ENCODE data around the gene ATP6V0E1. TPM values are rescaled to one million over a fixed set of nuclear protein-coding genes. Genes with fewer than 3 reads are reported as not detected.
A peak's percentile ranks its signal among the peaks of the same experiment; 100 is the strongest.

ATP6V0E1 gene
- total and polyA plus RNA-seq, 3 experiments from 2014 or later = 171 to 468 (median 179) TPM

DNA sequence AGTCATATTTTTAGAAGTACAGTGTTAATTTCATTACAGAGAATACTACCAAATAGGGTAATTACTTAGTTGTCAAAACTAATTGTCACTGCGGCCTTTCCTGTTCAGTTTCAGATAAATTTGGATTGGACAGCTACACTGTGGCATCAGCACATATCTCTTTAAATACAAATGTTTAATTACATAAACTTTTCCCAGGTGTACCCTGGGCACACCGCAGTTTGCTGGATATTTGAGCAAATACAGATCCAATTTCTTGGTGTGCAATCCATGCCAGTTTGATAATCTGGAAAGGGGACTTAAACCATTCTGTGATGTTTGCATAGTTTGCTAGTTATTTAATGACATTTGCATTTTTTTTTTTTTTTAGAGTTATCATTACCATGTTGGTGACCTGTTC lies 10.8 kb downstream of the ATP6V0E1 start:
- Mint-ChIP-seq H3K36me3 (peaks cover 0 to 65% (median 16%) of the 10 kb centered on the region in 3 donors), H3K27ac (peak overlapping the region in 3 of 8 donors; percentile 38 to 77 (median 50)), H3K9me3 (no peaks in the 10 kb centered on the region), H3K27me3 (no peaks in the 10 kb centered on the region), H3K4me3 (no peak overlapping the region), H3K4me1 (peaks cover 28 to 65% (median 38%) of the 10 kb centered on the region in 3 donors)
- ChIA-PET POLR2A (no interaction called here), CTCF (interaction anchor here (1.2 to 2.2 kb wide), 3 partner anchors 8 to 12 kb away, joined by 3 to 8 read pairs (median 8); partner anchors contain the start of gene ATP6V0E1)
- no peaks in the 10 kb centered on the region for H3K9me3 ChIP-seq (ENCODE audit: low read length)
- no peak overlapping the region for H3K4me3 ChIP-seq (ENCODE audit: low read length)
- H3K4me1 ChIP-seq (ENCODE audit: insufficient read depth, low read length) = peaks cover 6% of the 10 kb centered on the region
- no peak for DNase-seq
- no peaks in the 10 kb centered on the region for H3K27me3 ChIP-seq (ENCODE audit: insufficient read depth, low read length, poor library complexity, severe bottlenecking)
- peaks cover 16% of the 10 kb centered on the region for H3K36me3 ChIP-seq (ENCODE audit: insufficient read depth, low read length)
- H3K27ac ChIP-seq (ENCODE audit: low read depth, low read length) = no peak overlapping the region

- Mint-ChIP-seq H3K27me3 (no peaks in the 10 kb centered on the region), H3K27ac (peak overlapping the region in 3 of 8 donors; percentile 42 to 55 (median 43)), H3K36me3 (peaks cover 0 to 54% (median 6%) of the 10 kb centered on the region in 3 donors), H3K9me3 (no peaks in the 10 kb centered on the region), H3K4me3 (peak overlapping the region in 1 of 7 donors; percentile 5), H3K4me1 (peaks cover 53 to 76% (median 59%) of the 10 kb centered on the region in 3 donors)
- no peak for DNase-seq
- peaks cover 12% of the 10 kb centered on the region for H3K36me3 ChIP-seq (ENCODE audit: insufficient read depth, low read length)
- no peak overlapping the region for H3K27ac ChIP-seq (ENCODE audit: low read depth, low read length)
- ChIA-PET CTCF (no interaction called here), POLR2A (interaction anchor here (1.6 kb wide), 1 partner anchor 58 kb away, joined by 4 read pairs; no protein-coding TSS in a partner anchor)
- H3K27me3 ChIP-seq (ENCODE audit: insufficient read depth, low read length, poor library complexity, severe bottlenecking) = no peaks in the 10 kb centered on the region
- H3K9me3 ChIP-seq (ENCODE audit: low read length) = no peaks in the 10 kb centered on the region
- H3K4me1 ChIP-seq (ENCODE audit: insufficient read depth, low read length) = peaks cover 35% of the 10 kb centered on the region
- no peak overlapping the region for H3K4me3 ChIP-seq (ENCODE audit: low read length)
Measured at GRCh38 chr5:172999372-172999973, 15.9 kb downstream of the ATP6V0E1 start.

DNA sequence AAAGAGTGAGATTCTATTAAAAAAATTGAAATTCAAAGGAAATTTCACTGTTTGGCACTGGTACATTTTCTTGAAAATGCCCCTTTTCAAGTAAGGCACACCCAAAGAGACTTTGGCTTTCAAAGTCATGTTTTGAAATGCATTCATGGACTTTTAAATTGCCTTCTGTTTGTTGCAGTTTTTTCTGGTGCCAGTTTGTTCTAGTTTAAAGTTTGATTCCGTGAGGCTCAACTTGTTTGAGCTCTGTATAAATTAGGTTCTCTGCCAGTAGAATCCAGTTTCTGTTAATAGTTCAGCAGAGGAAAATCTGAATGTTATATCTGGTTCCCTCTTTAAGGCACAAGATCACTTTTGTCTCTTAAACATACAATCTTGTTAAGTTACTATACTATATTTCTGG lies 16.4 kb downstream of the ATP6V0E1 start:
- peaks cover 58 to 77% (median 63%) of the 10 kb centered on the region in 3 donors for H3K4me1 Mint-ChIP-seq
- H3K27me3 Mint-ChIP-seq = no peaks in the 10 kb centered on the region
- Histone ChIP-seq H3K27ac (ENCODE audit: low read depth, low read length) (no peak overlapping the region), H3K4me3 (ENCODE audit: low read length) (no peak overlapping the region), H3K9me3 (ENCODE audit: low read length) (no peaks in the 10 kb centered on the region), H3K4me1 (ENCODE audit: insufficient read depth, low read length) (peaks cover 40% of the 10 kb centered on the region), H3K36me3 (ENCODE audit: insufficient read depth, low read length) (peaks cover 12% of the 10 kb centered on the region), H3K27me3 (ENCODE audit: insufficient read depth, low read length, poor library complexity, severe bottlenecking) (no peaks in the 10 kb centered on the region)
- H3K9me3 Mint-ChIP-seq = no peaks in the 10 kb centered on the region
- peak overlapping the region in 1 of 7 donors; percentile 17 for H3K4me3 Mint-ChIP-seq
- ChIA-PET POLR2A (interaction anchor here (1.6 kb wide), 1 partner anchor 57 kb away, joined by 4 read pairs; no protein-coding TSS in a partner anchor), CTCF (no interaction called here)
- peak overlapping the region in 3 of 8 donors; percentile 11 to 25 (median 23) for H3K27ac Mint-ChIP-seq
- H3K36me3 Mint-ChIP-seq = peaks cover 0 to 49% (median 8%) of the 10 kb centered on the region in 3 donors
- DNase-seq = no peak

- no peaks in the 10 kb centered on the region for H3K9me3 ChIP-seq (ENCODE audit: low read length)
- no peaks in the 10 kb centered on the region for H3K9me3 Mint-ChIP-seq
- CTCF ChIA-PET = interaction anchor here (2.2 kb wide), 1 partner anchor 8 kb away, joined by 8 read pairs; no protein-coding TSS in a partner anchor
- peak overlapping the region; percentile 4 to 95 (median 82) for H3K27ac Mint-ChIP-seq
- peak in 3 of 5 donors; percentile 11 to 51 (median 14) for DNase-seq
- peaks cover 70 to 85% (median 76%) of the 10 kb centered on the region in 3 donors for H3K4me1 Mint-ChIP-seq
- POLR2A ChIA-PET = interaction anchor here (1.6 kb wide), 1 partner anchor 17 kb away, joined by 4 read pairs; no protein-coding TSS in a partner anchor
- H3K27me3 Mint-ChIP-seq = no peaks in the 10 kb centered on the region
- H3K36me3 Mint-ChIP-seq = peaks cover 0 to 38% (median 8%) of the 10 kb centered on the region in 3 donors
- no peak overlapping the region for H3K4me3 ChIP-seq (ENCODE audit: low read length)
- H3K27ac ChIP-seq (ENCODE audit: low read depth, low read length) = no peak overlapping the region
- no peaks in the 10 kb centered on the region for H3K36me3 ChIP-seq (ENCODE audit: insufficient read depth, low read length)
- peak overlapping the region in 6 of 7 donors; percentile 35 to 82 (median 53) for H3K4me3 Mint-ChIP-seq
- H3K4me1 ChIP-seq (ENCODE audit: insufficient read depth, low read length) = peaks cover 44% of the 10 kb centered on the region
- no peaks in the 10 kb centered on the region for H3K27me3 ChIP-seq (ENCODE audit: insufficient read depth, low read length, poor library complexity, severe bottlenecking)
Measured at GRCh38 chr5:173001229-173001841, 17.8 kb downstream of the ATP6V0E1 start.

- no peak overlapping the region for H3K27ac ChIP-seq (ENCODE audit: low read depth, low read length)
- peaks cover 0 to 29% (median 5%) of the 10 kb centered on the region in 3 donors for H3K36me3 Mint-ChIP-seq
- no peaks in the 10 kb centered on the region for H3K27me3 ChIP-seq (ENCODE audit: insufficient read depth, low read length, poor library complexity, severe bottlenecking)
- peaks cover 80 to 95% (median 94%) of the 10 kb centered on the region in 3 donors for H3K4me1 Mint-ChIP-seq
- H3K4me3 ChIP-seq (ENCODE audit: low read length) = no peak overlapping the region
- H3K36me3 ChIP-seq (ENCODE audit: insufficient read depth, low read length) = no peaks in the 10 kb centered on the region
- H3K27me3 Mint-ChIP-seq = no peaks in the 10 kb centered on the region
- no peak for DNase-seq
- H3K9me3 Mint-ChIP-seq = no peaks in the 10 kb centered on the region
- H3K4me3 Mint-ChIP-seq = peak overlapping the region in 4 of 7 donors; percentile 9 to 36 (median 16)
- peaks cover 44% of the 10 kb centered on the region for H3K4me1 ChIP-seq (ENCODE audit: insufficient read depth, low read length)
- no peaks in the 10 kb centered on the region for H3K9me3 ChIP-seq (ENCODE audit: low read length)
- H3K27ac Mint-ChIP-seq = peak overlapping the region in 7 of 8 donors; percentile 5 to 86 (median 51)
- CTCF ChIA-PET = interaction anchor here (2.2 kb wide), 1 partner anchor 10 kb away, joined by 8 read pairs; no protein-coding TSS in a partner anchor
- POLR2A ChIA-PET = no interaction called here
Measured at GRCh38 chr5:173003360-173003759, 19.8 kb downstream of the ATP6V0E1 start.

DNA sequence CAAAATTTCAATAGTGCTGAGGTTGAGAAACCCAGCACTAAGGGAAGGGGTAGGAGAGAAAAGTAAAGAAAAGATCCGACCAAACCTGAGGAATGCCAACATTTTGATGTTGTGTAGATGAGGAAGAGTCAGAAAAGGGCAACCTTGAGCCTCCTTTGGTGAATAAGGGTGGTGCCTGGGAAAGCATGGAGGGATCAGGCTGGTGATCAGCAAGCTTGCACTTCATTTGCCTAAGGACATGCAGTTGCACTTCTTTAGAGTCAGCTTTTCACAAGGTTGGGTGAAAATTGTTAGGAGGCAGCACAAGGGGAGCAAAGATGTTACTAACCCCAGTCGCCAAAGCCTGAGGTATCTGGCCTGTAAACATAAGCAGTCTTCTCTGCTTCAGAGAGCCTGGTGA lies 20.4 kb downstream of the ATP6V0E1 start:
- Mint-ChIP-seq H3K4me3 (peak overlapping the region in 3 of 7 donors; percentile 1 to 19 (median 11)), H3K4me1 (peaks cover 75 to 89% (median 89%) of the 10 kb centered on the region in 3 donors), H3K27me3 (no peaks in the 10 kb centered on the region), H3K27ac (peak overlapping the region in 7 of 8 donors; percentile 26 to 86 (median 57)), H3K9me3 (no peaks in the 10 kb centered on the region), H3K36me3 (peaks cover 0 to 24% (median 5%) of the 10 kb centered on the region in 3 donors)
- no peaks in the 10 kb centered on the region for H3K27me3 ChIP-seq (ENCODE audit: insufficient read depth, low read length, poor library complexity, severe bottlenecking)
- no peaks in the 10 kb centered on the region for H3K36me3 ChIP-seq (ENCODE audit: insufficient read depth, low read length)
- H3K27ac ChIP-seq (ENCODE audit: low read depth, low read length) = no peak overlapping the region
- no peaks in the 10 kb centered on the region for H3K9me3 ChIP-seq (ENCODE audit: low read length)
- POLR2A ChIA-PET = no interaction called here
- DNase-seq = no peak
- CTCF ChIA-PET = no interaction called here
- H3K4me3 ChIP-seq (ENCODE audit: low read length) = no peak overlapping the region
- peaks cover 40% of the 10 kb centered on the region for H3K4me1 ChIP-seq (ENCODE audit: insufficient read depth, low read length)

GRCh38 chr5:173004447-173004846 lies 20.9 kb downstream of the ATP6V0E1 start:
- H3K27me3 ChIP-seq (ENCODE audit: insufficient read depth, low read length, poor library complexity, severe bottlenecking) = no peaks in the 10 kb centered on the region
- Mint-ChIP-seq H3K36me3 (peaks cover 0 to 22% (median 5%) of the 10 kb centered on the region in 3 donors), H3K4me1 (peaks cover 76 to 88% (median 85%) of the 10 kb centered on the region in 3 donors), H3K4me3 (peak overlapping the region in 1 of 7 donors; percentile 22), H3K27me3 (no peaks in the 10 kb centered on the region), H3K27ac (peak overlapping the region in 7 of 8 donors; percentile 8 to 79 (median 52)), H3K9me3 (no peaks in the 10 kb centered on the region)
- ChIA-PET POLR2A (no interaction called here), CTCF (no interaction called here)
- H3K4me3 ChIP-seq (ENCODE audit: low read length) = no peak overlapping the region
- peaks cover 38% of the 10 kb centered on the region for H3K4me1 ChIP-seq (ENCODE audit: insufficient read depth, low read length)
- no peaks in the 10 kb centered on the region for H3K36me3 ChIP-seq (ENCODE audit: insufficient read depth, low read length)
- H3K9me3 ChIP-seq (ENCODE audit: low read length) = no peaks in the 10 kb centered on the region
- DNase-seq = no peak
- no peak overlapping the region for H3K27ac ChIP-seq (ENCODE audit: low read depth, low read length)

GRCh38 chr5:173010021-173010420 lies 26.4 kb downstream of the ATP6V0E1 start:
- Mint-ChIP-seq H3K36me3 (peaks cover 0 to 23% (median 1%) of the 10 kb centered on the region in 3 donors), H3K9me3 (no peaks in the 10 kb centered on the region), H3K4me1 (peaks cover 48 to 71% (median 59%) of the 10 kb centered on the region in 3 donors), H3K27me3 (no peaks in the 10 kb centered on the region), H3K4me3 (no peak overlapping the region), H3K27ac (peak overlapping the region in 7 of 8 donors; percentile 1 to 73 (median 34))
- Histone ChIP-seq H3K36me3 (ENCODE audit: insufficient read depth, low read length) (peaks cover 4% of the 10 kb centered on the region), H3K4me1 (ENCODE audit: insufficient read depth, low read length) (peaks cover 7% of the 10 kb centered on the region), H3K27ac (ENCODE audit: low read depth, low read length) (no peak overlapping the region), H3K4me3 (ENCODE audit: low read length) (no peak overlapping the region), H3K9me3 (ENCODE audit: low read length) (no peaks in the 10 kb centered on the region), H3K27me3 (ENCODE audit: insufficient read depth, low read length, poor library complexity, severe bottlenecking) (no peaks in the 10 kb centered on the region)
- no peak for DNase-seq
- POLR2A ChIA-PET = no interaction called here
- CTCF ChIA-PET = no interaction called here

All from CD8-positive, alpha-beta memory T cell (primary cell).